Measurements from ENCODE around the gene INO80. TPM values are rescaled to one million over a fixed set of nuclear protein-coding genes. Genes with fewer than 3 reads are reported as not detected.

Gene INO80
- total RNA-seq, 2 experiments from 2014 or later, result 31.7 to 35.1 TPM

DNA sequence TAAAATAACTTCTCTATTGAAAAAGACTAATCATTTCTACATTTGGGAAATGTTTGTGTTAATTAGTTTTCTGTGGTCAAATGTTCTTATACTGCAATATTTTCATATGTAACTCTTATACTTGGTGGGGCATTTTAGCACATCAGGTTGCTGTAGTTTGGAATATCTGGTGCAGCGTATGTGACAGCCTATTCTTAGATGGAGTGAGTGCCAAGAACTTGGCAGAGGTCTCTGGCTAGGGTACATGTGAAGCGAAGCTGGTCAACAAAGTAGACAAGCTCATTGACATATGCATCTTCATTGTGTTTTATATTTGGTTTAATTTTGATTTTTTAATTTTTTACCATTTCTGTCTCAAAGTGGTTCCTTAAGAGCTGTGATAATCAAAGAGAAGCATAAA, 109.6 kb downstream of the INO80 start:
- H3K4me2 ChIP-seq (ENCODE audit: low read length), result no peak overlapping the region

DNA sequence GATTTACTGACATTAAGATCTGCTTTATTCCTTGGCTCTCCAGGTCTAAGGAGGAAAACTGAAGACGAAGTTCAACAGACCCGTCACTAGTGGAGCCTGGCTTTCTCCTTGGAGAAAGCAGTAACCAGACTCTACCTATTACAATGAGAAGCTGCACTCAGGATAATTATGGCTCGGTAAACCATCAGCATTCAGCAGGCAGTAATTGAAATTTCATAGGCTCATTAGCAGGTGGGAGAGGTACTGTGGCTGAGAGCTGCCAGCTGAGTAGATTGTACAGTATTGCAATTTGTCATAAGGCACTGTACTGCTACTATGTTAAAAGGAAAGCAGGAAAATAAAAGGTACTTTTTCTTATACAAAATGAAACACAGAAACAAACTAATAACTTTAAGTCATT, 111.6 kb downstream of the INO80 start:
- DNase-seq (ENCODE audit: low spot score), result no peak
- no peaks in the 10 kb centered on the region for H3K4me1 ChIP-seq (ENCODE audit: insufficient read depth, low read length, poor library complexity, severe bottlenecking)
- H3K9me2 ChIP-seq (ENCODE audit: insufficient read depth, low read length), result no peaks in the 10 kb centered on the region
- intact Hi-C loops (cut with micrococcal nuclease; ENCODE audit: unreplicated experiment), result no loop called here
- ChIA-PET CTCF (ENCODE audit: unreplicated experiment) (no interaction called here), POLR2A (interaction anchor here (0.6 to 0.9 kb wide), 2 partner anchors 22 to 30 kb away, joined by 3 read pairs; no protein-coding TSS in a partner anchor)
- TF ChIP-seq, protein P1, sequence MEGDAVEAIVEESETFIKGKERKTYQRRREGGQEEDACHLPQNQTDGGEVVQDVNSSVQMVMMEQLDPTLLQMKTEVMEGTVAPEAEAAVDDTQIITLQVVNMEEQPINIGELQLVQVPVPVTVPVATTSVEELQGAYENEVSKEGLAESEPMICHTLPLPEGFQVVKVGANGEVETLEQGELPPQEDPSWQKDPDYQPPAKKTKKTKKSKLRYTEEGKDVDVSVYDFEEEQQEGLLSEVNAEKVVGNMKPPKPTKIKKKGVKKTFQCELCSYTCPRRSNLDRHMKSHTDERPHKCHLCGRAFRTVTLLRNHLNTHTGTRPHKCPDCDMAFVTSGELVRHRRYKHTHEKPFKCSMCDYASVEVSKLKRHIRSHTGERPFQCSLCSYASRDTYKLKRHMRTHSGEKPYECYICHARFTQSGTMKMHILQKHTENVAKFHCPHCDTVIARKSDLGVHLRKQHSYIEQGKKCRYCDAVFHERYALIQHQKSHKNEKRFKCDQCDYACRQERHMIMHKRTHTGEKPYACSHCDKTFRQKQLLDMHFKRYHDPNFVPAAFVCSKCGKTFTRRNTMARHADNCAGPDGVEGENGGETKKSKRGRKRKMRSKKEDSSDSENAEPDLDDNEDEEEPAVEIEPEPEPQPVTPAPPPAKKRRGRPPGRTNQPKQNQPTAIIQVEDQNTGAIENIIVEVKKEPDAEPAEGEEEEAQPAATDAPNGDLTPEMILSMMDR (conservative IDR thresholded peaks at IDR 0.05; ENCODE audit: low read length), result no peak
- no peak for TF ChIP-seq EZH2phosphoT487 (IDR thresholded peaks at IDR 0.05; ENCODE audit: borderline replicate concordance, low read depth, low read length)
- H3K4me2 ChIP-seq (ENCODE audit: low read length), result no peak overlapping the region
- peaks cover 74% of the 10 kb centered on the region for H3K36me3 ChIP-seq (ENCODE audit: insufficient read depth, low read length)
- no peaks in the 10 kb centered on the region for H3K79me2 ChIP-seq (ENCODE audit: insufficient read depth, low read depth, low read length)
- H3K4me3 ChIP-seq (ENCODE audit: low read depth, low read length, poor library complexity, severe bottlenecking), result no peak overlapping the region
- no peaks in the 10 kb centered on the region for H4K20me1 ChIP-seq (ENCODE audit: insufficient read depth, low read length)
- H2AFZ ChIP-seq (ENCODE audit: low read length), result no peak overlapping the region
- H3K27ac ChIP-seq (ENCODE audit: low read depth, low read length, poor library complexity, severe bottlenecking), result no peak overlapping the region
- no TSS peak for BruUV-seq (replicated peaks)
- no peaks in the 10 kb centered on the region for H3K9me3 ChIP-seq (ENCODE audit: low read length)

More for the DNA sequence above, 109.6 kb downstream of the INO80 start:
- peaks cover 64% of the 10 kb centered on the region for H3K36me3 ChIP-seq (ENCODE audit: insufficient read depth, low read length)
- no peaks in the 10 kb centered on the region for H3K79me2 ChIP-seq (ENCODE audit: insufficient read depth, low read depth, low read length)
- intact Hi-C loops (cut with micrococcal nuclease; ENCODE audit: unreplicated experiment), result no loop called here
- H3K4me1 ChIP-seq (ENCODE audit: insufficient read depth, low read length, poor library complexity, severe bottlenecking), result no peaks in the 10 kb centered on the region
- ChIA-PET POLR2A (interaction anchor here (0.7 kb wide), 1 partner anchor 689 kb away, joined by 6 read pairs; no protein-coding TSS in a partner anchor), CTCF (ENCODE audit: unreplicated experiment) (interaction anchor here (0.6 to 1.0 kb wide), 2 partner anchors 65 to 103 kb away, joined by 3 read pairs; no protein-coding TSS in a partner anchor)
- no peak overlapping the region for H3K4me3 ChIP-seq (ENCODE audit: low read depth, low read length, poor library complexity, severe bottlenecking)
- DNase-seq (ENCODE audit: low spot score), result no peak
- no TSS peak for BruUV-seq (replicated peaks)
- no peak for TF ChIP-seq EZH2phosphoT487 (IDR thresholded peaks at IDR 0.05; ENCODE audit: borderline replicate concordance, low read depth, low read length)
- TF ChIP-seq, protein P1 (conservative IDR thresholded peaks at IDR 0.05; ENCODE audit: low read length), result no peak
- no peaks in the 10 kb centered on the region for H3K9me2 ChIP-seq (ENCODE audit: insufficient read depth, low read length)
- H4K20me1 ChIP-seq (ENCODE audit: insufficient read depth, low read length), result no peaks in the 10 kb centered on the region
- no peak overlapping the region for H3K27ac ChIP-seq (ENCODE audit: low read depth, low read length, poor library complexity, severe bottlenecking)
- H3K9me3 ChIP-seq (ENCODE audit: low read length), result no peaks in the 10 kb centered on the region
- H2AFZ ChIP-seq (ENCODE audit: low read length), result no peak overlapping the region

DNA sequence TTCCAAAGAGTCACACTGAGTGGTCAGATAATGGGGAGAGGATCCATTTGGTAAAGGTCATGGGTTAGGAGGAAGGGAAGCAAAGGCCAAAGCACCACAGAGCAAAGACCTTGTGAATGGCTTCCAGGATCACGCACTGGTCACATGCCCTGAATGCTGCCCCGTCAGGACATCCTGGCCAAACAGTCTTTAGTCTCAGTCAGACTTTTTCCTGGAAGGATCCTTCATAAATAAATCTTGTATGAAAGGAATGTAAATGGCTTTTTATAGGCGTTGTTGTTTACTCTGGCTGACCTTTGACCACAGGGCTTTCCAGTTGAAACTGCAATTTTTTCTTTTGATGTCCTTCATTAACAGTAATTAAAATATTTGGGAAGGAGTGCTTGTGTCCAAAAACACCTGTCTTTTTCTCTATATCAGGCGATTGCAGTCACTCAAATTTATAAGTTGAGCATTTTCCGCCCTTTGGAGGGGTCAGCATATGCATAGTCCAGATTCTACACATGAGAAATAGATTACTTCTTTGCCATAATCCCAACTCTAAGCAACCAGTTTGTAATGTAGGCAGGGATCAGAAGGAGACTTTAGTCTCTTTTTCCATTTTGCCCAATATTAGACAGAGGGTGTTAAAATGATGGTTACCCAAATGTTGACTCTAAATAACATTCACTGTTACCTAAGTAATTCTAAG, 114.4 kb downstream of the INO80 start:
- H4K20me1 ChIP-seq (ENCODE audit: insufficient read depth, low read length), result no peaks in the 10 kb centered on the region
- H3K9me2 ChIP-seq (ENCODE audit: insufficient read depth, low read length), result no peaks in the 10 kb centered on the region
- intact Hi-C loops (cut with micrococcal nuclease; ENCODE audit: unreplicated experiment), result no loop called here
- no peak overlapping the region for H3K4me3 ChIP-seq (ENCODE audit: low read depth, low read length, poor library complexity, severe bottlenecking)
- no peak overlapping the region for H3K27ac ChIP-seq (ENCODE audit: low read depth, low read length, poor library complexity, severe bottlenecking)
- ChIA-PET CTCF (ENCODE audit: unreplicated experiment) (no interaction called here), POLR2A (no interaction called here)
- no peaks in the 10 kb centered on the region for H3K4me1 ChIP-seq (ENCODE audit: insufficient read depth, low read length, poor library complexity, severe bottlenecking)
- no peak for DNase-seq (ENCODE audit: low spot score)
- no TSS peak for BruUV-seq (replicated peaks)
- no peaks in the 10 kb centered on the region for H3K9me3 ChIP-seq (ENCODE audit: low read length)
- peaks cover 86% of the 10 kb centered on the region for H3K36me3 ChIP-seq (ENCODE audit: insufficient read depth, low read length)
- H3K4me2 ChIP-seq (ENCODE audit: low read length), result no peak overlapping the region
- H3K79me2 ChIP-seq (ENCODE audit: insufficient read depth, low read depth, low read length), result no peaks in the 10 kb centered on the region
- no peak overlapping the region for H2AFZ ChIP-seq (ENCODE audit: low read length)
- TF ChIP-seq, protein P1 (conservative IDR thresholded peaks at IDR 0.05; ENCODE audit: low read length), result no peak
- TF ChIP-seq EZH2phosphoT487 (IDR thresholded peaks at IDR 0.05; ENCODE audit: borderline replicate concordance, low read depth, low read length), result no peak

Data from OCI-LY7 (cell line).